GM23248 (cell line): ENCODE measurements around the gene SNAP29.

Experiments used
- EZH2 ChIP-seq: fragments of 200-600 bp; sonication (generic); IDR thresholded peaks from 2 replicates; pipeline ENCODE4 v1.6.1; 2018; ENCODE audit warnings: antibody characterized with exemption, mild to moderate bottlenecking; ENCODE audit not compliant: insufficient read depth, poor library complexity, severe bottlenecking
- EZH2phosphoT487 ChIP-seq: fragments of 200-600 bp; sonication (generic); IDR thresholded peaks from 2 replicates; pipeline ENCODE4 v1.6.1; 2018; ENCODE audit warnings: antibody characterized with exemption, moderate library complexity, mild to moderate bottlenecking, low read depth; ENCODE audit not compliant: insufficient read depth

GRCh38 chr22:20884454-20884853 lies 25.6 kb downstream of the SNAP29 start:
- TF ChIP-seq EZH2 (no peak), EZH2phosphoT487 (no peak)
